CD4-positive, alpha-beta memory T cell (primary cell): ENCODE results near the gene ZBTB7B. TPM values are rescaled to one million over a fixed set of nuclear protein-coding genes. Genes with fewer than 3 reads are reported as not detected.

Source experiments
- CTCF ChIA-PET: fragments of 350-600 bp; sonication (Branson Sonifier 250); formaldehyde crosslinking; loops from one replicate; lab custom pipeline; 2021; ENCODE audit warnings: inconsistent platforms; ENCODE audit not compliant: partially characterized antibody; lab: Charles Lee
- POLR2A ChIA-PET: fragments of 350-600 bp; sonication (Branson Sonifier 250); formaldehyde crosslinking; loops from one replicate; lab custom pipeline; 2021; ENCODE audit not compliant: partially characterized antibody; lab: Charles Lee
- DNase-seq, 5 donors: peaks; one replicate each; pipeline versions ENCODE4 v3.0.0 to v3.0.0-alpha.2; 2020 to 2022; ENCODE audit warnings: mixed read lengths in 1 of 5
- H3K27ac ChIP-seq: one replicate; pipeline ENCODE4 v1.7.0; 2013; ENCODE audit warnings: low read depth, low read length
- H3K27me3 ChIP-seq: 2 replicates; pipeline ENCODE4 v1.7.0; 2013; ENCODE audit warnings: mild to moderate bottlenecking, low read length, moderate library complexity; ENCODE audit not compliant: insufficient read depth
- H3K36me3 ChIP-seq: 2 replicates; pipeline ENCODE4 v1.7.0; 2013; ENCODE audit warnings: mild to moderate bottlenecking, low read length, moderate library complexity; ENCODE audit not compliant: insufficient read depth
- H3K4me1 ChIP-seq: 2 replicates; pipeline ENCODE4 v1.7.0; 2013; ENCODE audit warnings: mild to moderate bottlenecking, low read length, moderate library complexity; ENCODE audit not compliant: insufficient read depth
- H3K4me3 ChIP-seq, 2 donors: one replicate each; pipeline ENCODE4 v1.7.0; 2013; ENCODE audit warnings: low read length in 2 of 2, mild to moderate bottlenecking in 1 of 2
- H3K9me3 ChIP-seq, 2 donors: one replicate each; pipeline ENCODE4 v1.7.0; 2013; ENCODE audit warnings: low read length in 2 of 2, control low read depth in 1 of 2; ENCODE audit not compliant: control insufficient read depth in 1 of 2
- H3K27ac Mint-ChIP-seq, 7 donors: one replicate each; pipeline ENCODE4 v1.8.0; 2020 to 2021; ENCODE audit warnings: mixed read lengths in 7 of 7, mild to moderate bottlenecking in 6 of 7, inconsistent platforms in 3 of 7, moderate library complexity in 3 of 7
- H3K27me3 Mint-ChIP-seq, 2 donors: one replicate each; pipeline ENCODE4 v1.8.0; 2020 to 2021; ENCODE audit warnings: mixed read lengths in 2 of 2
- H3K36me3 Mint-ChIP-seq, 2 donors: one replicate each; pipeline ENCODE4 v1.8.0; 2020 to 2021; ENCODE audit warnings: mixed read lengths in 2 of 2, inconsistent platforms in 1 of 2, mild to moderate bottlenecking in 1 of 2
- H3K4me1 Mint-ChIP-seq, 4 donors: one replicate each; pipeline ENCODE4 v1.8.0; 2020 to 2021; ENCODE audit warnings: mixed read lengths in 4 of 4, mild to moderate bottlenecking in 1 of 4
- H3K4me3 Mint-ChIP-seq, 8 donors: one replicate each; pipeline ENCODE4 v1.8.0; 2020 to 2021; ENCODE audit warnings: mixed read lengths in 8 of 8, mild to moderate bottlenecking in 7 of 8, moderate library complexity in 6 of 8, inconsistent platforms in 3 of 8
- H3K9me3 Mint-ChIP-seq, 8 donors: one replicate each; pipeline ENCODE4 v1.8.0; 2020 to 2021; ENCODE audit warnings: mixed read lengths in 8 of 8, mild to moderate bottlenecking in 5 of 8, inconsistent platforms in 3 of 8, moderate library complexity in 1 of 8
- intact Hi-C: fragments of 100-400 bp; cut with micrococcal nuclease; formaldehyde crosslinking; loops from one replicate; pipeline ENCODE4 v1.15.1; 2023
- polyA plus RNA-seq, 2 donors: library from polyadenylated mRNA; unstranded; fragments of 300-500 nt; fragmentation: Illumina TruSeq; gene quantifications; one replicate each; pipeline ENCODE4 v1.2.3, GENCODE V29; 2021
- total RNA-seq, 2 experiments: library from RNA; stranded (reverse); gene quantifications; one replicate each; pipeline ENCODE4 v1.2.3, GENCODE V29; 2021

ZBTB7B gene
- total and polyA plus RNA-seq, 4 experiments from 2014 or later, result 3.4 to 92.7 (median 48.9) TPM

GRCh38 chr1:154956544-154956941 is 46.1 kb upstream of the ZBTB7B start:
- CTCF ChIA-PET, result interaction anchor here (1.2 to 6.8 kb wide), 10 partner anchors 8 to 129 kb away, joined by 3 to 70 read pairs (median 8); partner anchors contain the start of genes ADAM15, CKS1B and FLAD1
- POLR2A ChIA-PET, result interaction anchor here (0.7 to 41.7 kb wide), 11 partner anchors 9 to 398 kb away, joined by 3 to 1543 read pairs (median 8); partner anchors contain the start of genes ADAM15, ADAR, CKS1B and FLAD1
- Histone ChIP-seq H3K9me3 (no peaks in the 10 kb centered on the region), H3K4me1 (peaks cover 70% of the 10 kb centered on the region), H3K27me3 (no peaks in the 10 kb centered on the region), H3K36me3 (peaks cover 15% of the 10 kb centered on the region), H3K27ac (peak overlapping the region; percentile 100), H3K4me3 (peak overlapping the region; percentile 38 to 80)
- H3K27ac Mint-ChIP-seq, result peak overlapping the region; percentile 98 to 100 (median 100)
- intact Hi-C loops, result no loop called here
- H3K4me1 Mint-ChIP-seq, result peaks cover 45 to 84% (median 71%) of the 10 kb centered on the region in 4 donors
- H3K27me3 Mint-ChIP-seq, result no peaks in the 10 kb centered on the region
- H3K4me3 Mint-ChIP-seq, result peak overlapping the region; percentile 94 to 100 (median 98)
- H3K36me3 Mint-ChIP-seq, result peaks cover 28 to 52% of the 10 kb centered on the region in 2 donors
- H3K9me3 Mint-ChIP-seq, result peaks cover 0 to 3% (median 0%) of the 10 kb centered on the region in 8 donors
- DNase-seq, result peak in 1 of 5 donors; percentile 47

- H3K27ac Mint-ChIP-seq, result peak overlapping the region; percentile 98 to 100 (median 100)
- POLR2A ChIA-PET, result interaction anchor here (1.8 to 41.7 kb wide), 6 partner anchors 8 to 305 kb away, joined by 6 to 1543 read pairs (median 55); partner anchors contain the start of genes ADAM15, CKS1B, FLAD1 and LENEP
- H3K36me3 Mint-ChIP-seq, result peaks cover 24 to 48% of the 10 kb centered on the region in 2 donors
Measured at GRCh38 chr1:154957091-154957657, 45.4 kb upstream of the ZBTB7B start.

GRCh38 chr1:154958036-154958435 is 44.6 kb upstream of the ZBTB7B start:
- ChIA-PET POLR2A (interaction anchor here (7.4 to 41.7 kb wide), 4 partner anchors 7 to 48 kb away, joined by 52 to 1543 read pairs (median 138); partner anchors contain the start of genes CKS1B, FLAD1, LENEP and SHC1), CTCF (no interaction called here)
- no peak for DNase-seq
- peaks cover 65% of the 10 kb centered on the region for H3K4me1 ChIP-seq
- H3K27ac Mint-ChIP-seq, result peak overlapping the region in 6 of 7 donors; percentile 46 to 100 (median 98)
- H3K36me3 ChIP-seq, result peaks cover 15% of the 10 kb centered on the region
- peaks cover 21 to 46% of the 10 kb centered on the region in 2 donors for H3K36me3 Mint-ChIP-seq
- H3K4me1 Mint-ChIP-seq, result peaks cover 38 to 78% (median 64%) of the 10 kb centered on the region in 4 donors
- intact Hi-C loops, result no loop called here
- no peaks in the 10 kb centered on the region for H3K27me3 Mint-ChIP-seq
- H3K9me3 ChIP-seq, result no peaks in the 10 kb centered on the region
- H3K27me3 ChIP-seq, result no peaks in the 10 kb centered on the region
- peaks cover 0 to 3% (median 0%) of the 10 kb centered on the region in 8 donors for H3K9me3 Mint-ChIP-seq
- no peak overlapping the region for H3K4me3 ChIP-seq
- peak overlapping the region in 2 of 8 donors; percentile 25 to 30 for H3K4me3 Mint-ChIP-seq
- H3K27ac ChIP-seq, result peak overlapping the region; percentile 100

More at GRCh38 chr1:154957091-154957657, 45.4 kb upstream of the ZBTB7B start:
- CTCF ChIA-PET, result interaction anchor here (6.8 kb wide), 1 partner anchor 59 kb away, joined by 70 read pairs; no protein-coding TSS in a partner anchor
- H3K9me3 ChIP-seq, result no peaks in the 10 kb centered on the region
- no peaks in the 10 kb centered on the region for H3K27me3 Mint-ChIP-seq
- H3K4me1 Mint-ChIP-seq, result peaks cover 41 to 79% (median 66%) of the 10 kb centered on the region in 4 donors
- DNase-seq, result no peak
- H3K36me3 ChIP-seq, result peaks cover 15% of the 10 kb centered on the region
- peak overlapping the region; percentile 100 for H3K27ac ChIP-seq
- peaks cover 0 to 3% (median 0%) of the 10 kb centered on the region in 8 donors for H3K9me3 Mint-ChIP-seq
- intact Hi-C loops, result no loop called here
- peaks cover 65% of the 10 kb centered on the region for H3K4me1 ChIP-seq
- no peak overlapping the region for H3K4me3 ChIP-seq
- H3K4me3 Mint-ChIP-seq, result peak overlapping the region in 6 of 8 donors; percentile 17 to 66 (median 50)
- H3K27me3 ChIP-seq, result no peaks in the 10 kb centered on the region

- DNase-seq, result peak in 1 of 5 donors; percentile 32
- Histone ChIP-seq H3K9me3 (no peaks in the 10 kb centered on the region), H3K36me3 (peaks cover 23% of the 10 kb centered on the region), H3K27ac (peak overlapping the region; percentile 10), H3K4me3 (no peak overlapping the region), H3K27me3 (no peaks in the 10 kb centered on the region), H3K4me1 (peaks cover 61% of the 10 kb centered on the region)
- Mint-ChIP-seq H3K36me3 (peaks cover 21 to 48% of the 10 kb centered on the region in 2 donors), H3K27ac (peak overlapping the region; percentile 29 to 100 (median 66)), H3K27me3 (no peaks in the 10 kb centered on the region), H3K4me1 (peaks cover 35 to 78% (median 59%) of the 10 kb centered on the region in 4 donors), H3K4me3 (peak overlapping the region in 4 of 8 donors; percentile 12 to 33 (median 24)), H3K9me3 (peaks cover 0 to 3% (median 0%) of the 10 kb centered on the region in 8 donors)
- ChIA-PET CTCF (interaction anchor here (3.4 to 3.9 kb wide), 3 partner anchors 13 to 58 kb away, joined by 12 to 41 read pairs (median 40); partner anchors contain the start of genes CKS1B, PMVK and SHC1), POLR2A (interaction anchor here (6.6 to 41.7 kb wide), 3 partner anchors 15 to 47 kb away, joined by 58 to 1543 read pairs (median 126); partner anchors contain the start of genes CKS1B, FLAD1, LENEP and SHC1)
- intact Hi-C loops, result no loop called here
Measured at GRCh38 chr1:154958681-154959425, 43.7 kb upstream of the ZBTB7B start.

GRCh38 chr1:154959426-154959780 is 43.2 kb upstream of the ZBTB7B start:
- Mint-ChIP-seq H3K36me3 (peaks cover 19 to 48% of the 10 kb centered on the region in 2 donors), H3K27me3 (no peaks in the 10 kb centered on the region), H3K4me1 (peaks cover 31 to 76% (median 56%) of the 10 kb centered on the region in 4 donors), H3K27ac (peak overlapping the region in 2 of 7 donors; percentile 70 to 76), H3K4me3 (peak overlapping the region in 5 of 8 donors; percentile 20 to 96 (median 41)), H3K9me3 (peaks cover 0 to 3% (median 0%) of the 10 kb centered on the region in 8 donors)
- no peak overlapping the region for H3K4me3 ChIP-seq
- H3K36me3 ChIP-seq, result peaks cover 26% of the 10 kb centered on the region
- ChIA-PET CTCF (interaction anchor here (0.9 to 3.9 kb wide), 4 partner anchors 13 to 58 kb away, joined by 3 to 41 read pairs (median 26); partner anchors contain the start of genes CKS1B, PMVK and SHC1), POLR2A (interaction anchor here (1.2 to 41.7 kb wide), 5 partner anchors 8 to 47 kb away, joined by 4 to 1543 read pairs (median 58); partner anchors contain the start of genes CKS1B, FLAD1, LENEP and PMVK)
- DNase-seq, result peak in 1 of 5 donors; percentile 34
- peaks cover 55% of the 10 kb centered on the region for H3K4me1 ChIP-seq
- no peaks in the 10 kb centered on the region for H3K27me3 ChIP-seq
- intact Hi-C loops, result no loop called here
- no peaks in the 10 kb centered on the region for H3K9me3 ChIP-seq
- H3K27ac ChIP-seq, result no peak overlapping the region

- CTCF ChIA-PET, result interaction anchor here (0.9 to 3.9 kb wide), 12 partner anchors 8 to 91 kb away, joined by 3 to 41 read pairs (median 8); partner anchors contain the start of genes ADAM15, CKS1B, FLAD1 and LENEP
- H3K9me3 Mint-ChIP-seq, result peaks cover 0 to 3% (median 0%) of the 10 kb centered on the region in 8 donors
- POLR2A ChIA-PET, result interaction anchor here (0.8 to 41.7 kb wide), 10 partner anchors 9 to 101 kb away, joined by 3 to 1543 read pairs (median 34); partner anchors contain the start of genes CKS1B, FLAD1, LENEP and PMVK
Measured at GRCh38 chr1:154960446-154961136, 42.0 kb upstream of the ZBTB7B start.

More at GRCh38 chr1:154960446-154961136, 42.0 kb upstream of the ZBTB7B start:
- peaks cover 29% of the 10 kb centered on the region for H3K36me3 ChIP-seq
- no peaks in the 10 kb centered on the region for H3K9me3 ChIP-seq
- peak overlapping the region; percentile 63 to 65 for H3K4me3 ChIP-seq
- H3K4me1 Mint-ChIP-seq, result peaks cover 26 to 68% (median 47%) of the 10 kb centered on the region in 4 donors
- H3K4me1 ChIP-seq, result peaks cover 49% of the 10 kb centered on the region
- peak overlapping the region; percentile 84 for H3K27ac ChIP-seq
- peaks cover 20 to 49% of the 10 kb centered on the region in 2 donors for H3K36me3 Mint-ChIP-seq
- no peaks in the 10 kb centered on the region for H3K27me3 ChIP-seq
- intact Hi-C loops, result loop anchor here (1.0 to 2.0 kb wide), 6 partner anchors 14 to 100 kb away; partner anchors contain the start of genes CKS1B and FLAD1
- H3K4me3 Mint-ChIP-seq, result peak overlapping the region; percentile 94 to 98 (median 97)
- H3K27me3 Mint-ChIP-seq, result no peaks in the 10 kb centered on the region
- peak in 1 of 5 donors; percentile 10 for DNase-seq
- H3K27ac Mint-ChIP-seq, result peak overlapping the region; percentile 97 to 99 (median 98)
